NCI-H345 (cell line): ENCODE results near the gene PTH1R.

Source experiments
- DNase-seq: peaks from one replicate; lab custom pipeline; 2025; lab: John Stamatoyannopoulos, UW

PTH1R gene

DNA sequence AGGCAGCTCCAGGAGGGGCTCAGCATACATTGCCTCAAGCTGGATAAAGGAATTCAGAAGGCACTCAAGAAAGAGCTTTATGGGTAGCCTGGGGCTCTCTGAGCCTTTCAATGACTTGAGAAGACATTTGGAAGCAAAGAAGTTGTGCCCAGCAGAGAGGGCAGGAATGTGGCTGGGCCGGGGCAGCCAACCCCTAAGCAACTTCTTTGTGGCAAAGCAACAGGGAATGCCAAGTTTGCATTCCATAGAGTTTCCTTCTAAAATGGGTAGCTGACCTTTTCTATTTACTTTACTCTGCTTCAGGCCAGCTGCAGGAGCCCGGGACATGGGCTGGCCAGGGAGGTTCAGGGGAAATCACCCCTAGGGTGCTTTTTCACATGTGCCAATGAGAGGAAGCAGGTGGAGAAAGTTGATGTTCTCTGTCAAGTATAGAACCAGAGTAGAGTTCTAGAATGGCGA, 53.5 kb downstream of the PTH1R start:
- no peak for DNase-seq

DNA sequence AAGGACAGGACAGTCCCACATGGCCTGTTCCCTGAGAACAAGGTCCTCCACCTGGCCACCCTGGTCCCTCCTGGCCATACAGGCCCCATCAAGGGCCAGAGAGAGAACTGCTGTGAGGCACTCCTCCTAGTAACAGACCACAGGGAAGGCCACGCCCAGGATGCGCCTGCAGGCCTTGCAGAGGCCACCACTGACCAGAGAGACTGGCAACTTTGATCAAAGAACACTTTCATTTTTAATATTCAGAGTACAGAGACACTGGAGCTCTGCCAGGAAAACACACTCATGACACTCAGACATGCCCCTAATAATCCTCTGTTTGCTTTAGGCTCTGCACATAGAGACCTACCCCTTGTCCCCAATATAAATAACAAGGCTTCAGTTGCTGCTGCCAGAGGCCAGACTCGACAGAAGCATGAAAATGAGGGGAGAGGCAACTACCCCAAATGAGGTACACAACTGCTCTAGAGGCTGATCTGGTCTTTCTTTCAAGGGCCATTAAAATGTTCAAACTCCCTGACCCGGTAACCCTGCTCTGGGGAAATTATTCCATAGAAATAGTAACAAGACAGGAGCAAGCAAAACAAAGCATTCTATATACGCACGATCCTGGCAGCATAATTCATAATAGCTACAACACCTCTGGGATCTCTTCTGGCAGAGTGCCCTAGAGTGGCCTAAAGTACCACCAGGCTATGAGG, 54.3 kb downstream of the PTH1R start:
- peak; percentile 15 for DNase-seq

DNA sequence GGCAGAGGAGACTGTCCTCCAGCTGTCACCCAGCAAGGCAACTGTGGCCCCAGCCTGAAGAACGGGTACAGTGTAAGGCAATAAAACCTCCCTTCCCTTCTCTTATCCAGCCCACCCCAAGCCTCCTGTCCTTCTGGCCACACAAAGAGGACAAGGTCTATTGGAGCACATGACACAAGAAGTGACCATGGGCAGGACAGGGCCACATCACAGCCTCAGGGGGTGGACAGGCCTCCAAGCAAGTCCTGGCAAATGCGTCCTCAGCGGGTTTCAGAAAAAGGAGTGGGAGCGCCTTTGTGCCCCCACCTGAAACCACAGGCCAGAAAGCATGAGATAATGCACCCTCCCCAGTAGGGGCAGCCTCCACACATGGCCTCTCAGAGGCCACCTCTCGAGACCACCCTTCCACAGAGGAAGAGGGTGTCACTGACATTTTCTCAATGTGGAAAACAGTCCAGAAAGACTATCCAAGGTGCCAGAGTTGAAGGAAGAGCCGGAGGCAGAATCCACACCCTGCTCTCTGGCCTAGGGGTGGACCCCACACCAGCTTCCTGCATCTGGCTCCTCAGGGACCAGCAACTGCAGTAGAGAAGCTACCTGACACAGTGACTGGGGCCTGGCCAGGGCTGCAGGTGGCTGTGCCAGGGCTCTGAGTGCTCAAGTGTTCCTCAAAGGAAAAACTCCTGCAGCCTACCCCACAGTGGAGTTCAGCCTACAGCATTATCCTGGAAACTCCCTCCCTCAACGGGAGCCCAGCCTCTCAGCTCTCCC, 55.1 kb downstream of the PTH1R start:
- no peak for DNase-seq

DNA sequence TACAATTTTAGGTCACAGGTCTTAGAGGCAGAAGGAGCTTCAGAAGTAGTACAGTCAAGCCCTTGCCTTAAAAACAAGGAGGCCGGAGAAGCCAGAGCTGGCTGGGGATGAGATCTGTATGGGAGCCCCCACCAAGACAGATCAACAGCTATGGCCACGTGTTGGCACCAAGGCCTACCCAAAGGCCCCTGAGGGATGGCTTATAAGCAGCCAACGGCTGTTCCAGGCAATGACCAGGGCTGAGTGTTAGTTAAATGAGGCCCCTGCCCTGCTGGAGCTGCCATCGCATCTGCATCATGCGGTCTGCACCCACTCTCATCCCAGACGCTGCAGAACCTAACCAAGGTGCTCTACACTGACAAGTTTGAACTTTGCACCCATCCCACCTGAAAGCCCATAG, 55.7 kb downstream of the PTH1R start:
- no peak for DNase-seq

DNA sequence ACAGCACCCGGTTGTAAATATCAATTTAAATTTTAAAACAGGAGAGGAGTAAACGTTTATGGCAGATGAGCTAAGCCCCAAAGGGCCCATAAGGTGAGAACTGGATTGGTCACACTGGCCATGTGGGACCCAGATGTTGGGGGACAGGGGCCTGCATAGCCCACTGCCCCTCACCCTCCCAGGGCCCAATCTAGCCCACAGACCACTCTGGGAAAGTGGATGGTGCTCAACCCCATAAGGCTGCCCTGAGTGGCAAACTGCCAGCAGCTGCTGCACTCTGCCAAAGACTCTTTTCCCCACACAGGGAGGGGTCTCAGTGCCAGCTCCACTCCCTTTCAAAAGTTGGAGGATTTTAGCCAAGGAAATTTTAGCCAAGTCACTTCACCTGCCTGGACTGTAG, 56.6 kb downstream of the PTH1R start:
- no peak for DNase-seq

DNA sequence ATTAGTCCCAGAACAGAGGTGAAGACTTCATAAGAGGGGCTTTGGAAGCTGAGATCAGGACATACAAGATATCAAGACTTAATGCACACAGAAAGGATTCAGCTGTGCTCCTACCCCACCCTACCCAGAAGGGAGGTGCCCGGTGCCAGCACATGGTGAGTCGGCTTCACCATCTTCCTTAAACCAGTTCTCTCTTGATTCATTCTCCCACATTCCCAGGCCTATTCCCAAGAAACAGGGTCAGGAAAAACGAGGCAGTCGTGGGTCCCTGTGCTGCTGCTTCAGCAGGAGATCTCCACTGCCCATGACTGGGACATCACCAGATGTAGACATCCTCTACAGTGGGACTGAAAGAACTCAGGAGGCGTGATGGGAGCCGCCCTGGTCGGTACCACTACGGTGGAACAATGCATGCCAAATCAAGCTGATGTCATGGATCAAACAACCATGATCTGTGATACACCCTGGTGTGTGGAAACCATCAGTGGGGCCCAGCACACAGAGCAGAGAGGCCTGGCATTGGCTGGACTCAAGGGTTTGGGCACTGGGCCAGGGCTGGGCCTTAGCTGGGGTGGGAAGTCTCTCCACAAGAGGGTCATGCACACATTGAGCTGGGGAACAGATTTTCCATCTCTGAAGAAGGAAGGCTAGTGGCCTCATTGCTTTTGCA, 57.1 kb downstream of the PTH1R start:
- DNase-seq = no peak

DNA sequence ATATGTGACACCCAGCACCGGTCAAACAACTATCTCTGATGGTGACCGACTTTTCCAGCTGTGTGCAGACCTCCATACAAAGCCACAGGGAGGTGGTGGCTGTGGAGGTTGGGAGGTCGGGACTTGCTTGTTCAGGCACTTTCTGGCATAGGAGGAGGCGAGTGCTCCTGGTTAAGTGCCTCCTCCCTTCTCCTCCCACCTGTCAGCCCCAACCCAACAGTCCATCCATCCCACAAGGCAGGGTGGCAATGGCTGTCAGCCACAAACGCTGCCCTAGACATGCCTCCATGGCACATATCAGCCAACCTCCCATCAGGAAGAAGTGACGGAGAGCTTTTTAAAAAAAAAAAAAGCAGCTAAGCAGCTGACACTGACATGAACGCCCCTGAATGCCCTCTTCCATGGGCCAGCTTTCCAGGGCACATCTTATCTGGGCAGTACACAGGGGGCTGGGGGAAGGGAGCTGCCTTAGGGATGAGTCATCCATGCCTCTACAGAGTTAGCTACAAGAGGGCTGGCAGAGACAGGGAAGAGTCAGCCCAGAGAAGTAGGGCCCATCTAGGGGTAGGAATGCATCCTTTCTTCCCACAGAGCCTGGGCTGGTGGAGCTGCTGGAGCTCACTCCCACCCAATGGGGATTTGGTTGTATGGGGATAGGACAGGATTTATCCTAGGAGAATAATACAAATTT, 57.8 kb downstream of the PTH1R start:
- no peak for DNase-seq

DNA sequence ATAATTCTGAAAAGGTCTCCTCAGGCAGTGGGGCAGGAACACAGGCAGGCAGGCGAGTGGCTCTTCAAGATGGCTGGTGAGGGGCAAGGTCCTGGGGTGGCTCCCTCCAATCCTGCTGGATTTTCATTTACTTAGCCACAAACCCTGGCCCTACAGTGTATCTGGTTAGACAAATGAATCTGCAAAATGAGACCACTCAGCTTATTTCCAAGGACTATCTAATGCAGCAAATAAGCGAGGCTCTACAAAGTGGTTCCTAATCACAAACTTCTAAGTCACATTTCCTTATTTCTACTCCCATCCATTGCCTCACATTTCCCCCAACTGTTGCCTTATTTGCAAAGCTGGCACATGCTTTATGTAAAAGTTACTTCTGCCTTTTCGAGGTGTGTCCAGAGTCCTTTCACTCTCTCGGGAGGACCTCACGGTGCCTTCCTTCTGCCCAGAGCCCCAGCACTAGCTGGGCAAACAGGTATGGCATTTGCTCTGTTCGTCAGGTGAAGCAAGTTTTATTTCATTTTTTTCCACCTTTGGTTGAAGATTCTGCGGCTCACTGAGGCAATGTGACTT, 58.6 kb downstream of the PTH1R start:
- no peak for DNase-seq

DNA sequence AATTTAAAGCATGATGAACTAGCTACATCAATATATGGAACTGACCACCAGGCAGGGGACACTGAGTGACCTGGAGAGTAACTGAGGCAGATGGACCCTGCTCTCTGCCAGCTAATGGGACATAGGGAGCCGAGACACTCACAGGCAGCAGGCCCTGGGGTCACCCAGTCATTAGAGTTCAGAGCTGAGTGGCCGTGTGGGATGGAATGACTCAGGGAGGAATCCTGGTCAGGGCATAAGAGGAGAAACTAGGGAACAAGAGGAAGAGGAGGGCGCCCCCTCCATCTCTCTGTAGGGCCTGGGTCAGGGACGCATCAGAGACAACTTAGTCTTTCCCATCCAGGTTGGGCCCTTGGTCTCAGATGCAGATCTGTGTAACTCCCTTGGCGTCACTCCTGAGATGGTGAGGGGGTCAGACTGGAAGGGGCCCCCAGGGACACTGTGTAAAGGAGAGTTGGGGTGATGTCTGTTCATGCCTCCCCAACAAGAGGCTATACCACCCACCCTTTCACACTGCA, 59.3 kb downstream of the PTH1R start:
- DNase-seq = no peak

DNA sequence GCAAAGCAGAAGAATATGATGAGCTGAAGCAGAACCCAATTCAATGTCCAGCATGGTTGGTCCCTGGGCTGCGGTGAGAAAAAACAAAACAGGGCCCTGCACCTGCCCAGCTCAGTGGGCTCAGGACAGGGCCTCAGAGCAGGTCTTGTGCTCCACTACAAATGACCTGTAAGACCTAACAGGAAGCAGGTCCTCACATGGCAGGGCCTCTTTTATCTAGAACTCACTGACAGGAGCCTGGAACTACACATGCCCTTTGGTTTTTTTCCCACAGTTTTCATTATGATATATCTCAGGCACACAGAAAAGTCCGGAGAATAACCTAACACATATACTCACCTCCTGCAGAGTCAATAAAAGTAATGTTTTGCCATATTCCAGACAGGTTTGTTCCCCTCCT, 60.6 kb downstream of the PTH1R start:
- no peak for DNase-seq

DNA sequence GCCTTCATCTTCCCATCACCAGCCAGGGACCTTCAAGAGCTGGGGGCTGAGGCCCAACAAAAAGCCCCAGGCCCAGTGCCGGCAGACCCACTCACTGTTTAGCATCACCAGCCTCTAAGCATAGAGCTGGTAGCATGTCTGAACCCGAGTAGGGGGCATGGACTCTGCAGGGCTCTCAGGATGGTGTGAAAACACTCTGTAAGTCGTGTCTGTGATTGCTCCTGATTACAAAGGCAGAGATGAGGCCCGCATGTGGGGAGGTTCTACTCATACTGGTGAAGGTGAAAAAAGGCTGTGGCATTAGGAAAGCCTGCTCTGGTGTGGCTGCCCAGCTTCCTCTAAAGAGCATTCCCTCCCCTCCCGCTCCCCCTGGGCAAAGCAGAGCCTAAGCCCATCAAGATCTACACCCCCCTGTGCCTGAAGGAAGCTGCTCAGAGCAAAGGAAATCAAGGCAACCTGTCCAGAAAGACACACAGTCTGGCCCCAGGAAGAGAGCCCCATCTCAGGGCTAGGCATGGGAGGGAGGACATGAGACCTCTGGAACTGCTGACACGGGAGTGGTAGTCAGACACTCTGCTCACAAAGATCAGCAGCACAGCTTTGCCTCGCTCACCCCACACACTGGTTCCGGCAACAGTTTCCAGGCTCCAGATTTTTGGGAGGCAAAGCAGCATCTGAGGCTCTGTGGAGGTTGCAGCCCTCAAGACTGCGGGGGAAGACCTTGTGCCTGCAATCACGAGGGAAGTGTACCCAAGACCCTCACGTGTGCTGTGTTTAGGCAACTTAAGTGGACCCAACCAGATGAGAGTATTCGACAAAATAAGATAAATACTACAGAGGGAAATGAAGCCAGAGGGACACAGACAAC, 62.3 kb downstream of the PTH1R start:
- DNase-seq = no peak

DNA sequence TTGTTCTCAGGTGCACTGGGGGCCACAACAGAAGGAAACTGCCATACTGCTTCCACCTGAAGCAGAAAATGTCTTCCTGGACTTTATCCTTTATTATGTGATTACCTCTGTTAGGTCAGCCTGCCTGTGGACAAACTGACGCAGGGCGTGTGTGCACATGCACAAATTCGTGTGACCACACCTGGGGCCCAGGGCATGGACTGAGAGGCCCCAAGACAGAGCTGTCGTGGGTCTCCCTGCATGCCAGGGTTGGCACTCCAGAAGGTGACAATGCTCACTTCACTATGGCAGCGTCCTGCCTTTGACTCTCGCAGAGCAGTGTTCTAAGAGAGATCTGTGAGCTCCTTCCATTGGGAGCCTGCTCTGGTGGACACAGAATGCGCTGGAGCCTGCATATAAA, 64.6 kb downstream of the PTH1R start:
- no peak for DNase-seq

DNA sequence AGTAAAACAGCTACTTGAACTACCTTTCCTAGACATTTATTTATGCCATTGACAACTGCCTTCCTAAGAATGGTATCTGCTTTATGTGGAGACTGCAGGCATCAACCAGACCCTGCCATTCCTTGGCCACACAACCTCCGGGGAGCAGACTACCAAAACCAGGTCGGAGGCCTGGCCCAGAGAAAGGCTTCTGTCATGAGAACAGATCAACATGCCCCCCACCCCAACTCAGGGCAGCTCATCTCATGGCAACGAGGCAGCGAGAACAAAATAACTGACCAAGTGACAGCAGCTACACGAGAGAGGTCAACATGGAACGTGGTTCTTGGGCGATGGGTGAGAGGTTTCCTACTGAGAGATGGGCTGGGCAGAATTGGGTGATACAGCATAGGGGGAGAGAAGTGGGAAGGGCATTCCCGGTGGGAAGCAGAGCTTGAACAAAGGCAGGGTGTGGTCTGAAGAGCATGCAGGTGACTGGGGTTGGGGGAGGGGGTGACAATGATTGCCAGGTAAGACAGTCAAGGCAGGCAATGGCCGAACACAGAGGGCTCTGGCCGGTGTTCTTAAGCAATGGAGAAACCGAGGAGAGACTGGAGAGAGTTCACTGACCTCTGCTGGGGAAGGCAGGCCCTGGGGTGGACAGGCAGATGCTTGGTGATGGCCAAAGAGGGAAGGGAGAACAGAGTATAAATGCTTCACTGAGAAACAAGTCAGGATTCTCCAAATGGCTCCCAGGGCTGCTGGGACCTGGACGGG, 65.1 kb downstream of the PTH1R start:
- DNase-seq = no peak

DNA sequence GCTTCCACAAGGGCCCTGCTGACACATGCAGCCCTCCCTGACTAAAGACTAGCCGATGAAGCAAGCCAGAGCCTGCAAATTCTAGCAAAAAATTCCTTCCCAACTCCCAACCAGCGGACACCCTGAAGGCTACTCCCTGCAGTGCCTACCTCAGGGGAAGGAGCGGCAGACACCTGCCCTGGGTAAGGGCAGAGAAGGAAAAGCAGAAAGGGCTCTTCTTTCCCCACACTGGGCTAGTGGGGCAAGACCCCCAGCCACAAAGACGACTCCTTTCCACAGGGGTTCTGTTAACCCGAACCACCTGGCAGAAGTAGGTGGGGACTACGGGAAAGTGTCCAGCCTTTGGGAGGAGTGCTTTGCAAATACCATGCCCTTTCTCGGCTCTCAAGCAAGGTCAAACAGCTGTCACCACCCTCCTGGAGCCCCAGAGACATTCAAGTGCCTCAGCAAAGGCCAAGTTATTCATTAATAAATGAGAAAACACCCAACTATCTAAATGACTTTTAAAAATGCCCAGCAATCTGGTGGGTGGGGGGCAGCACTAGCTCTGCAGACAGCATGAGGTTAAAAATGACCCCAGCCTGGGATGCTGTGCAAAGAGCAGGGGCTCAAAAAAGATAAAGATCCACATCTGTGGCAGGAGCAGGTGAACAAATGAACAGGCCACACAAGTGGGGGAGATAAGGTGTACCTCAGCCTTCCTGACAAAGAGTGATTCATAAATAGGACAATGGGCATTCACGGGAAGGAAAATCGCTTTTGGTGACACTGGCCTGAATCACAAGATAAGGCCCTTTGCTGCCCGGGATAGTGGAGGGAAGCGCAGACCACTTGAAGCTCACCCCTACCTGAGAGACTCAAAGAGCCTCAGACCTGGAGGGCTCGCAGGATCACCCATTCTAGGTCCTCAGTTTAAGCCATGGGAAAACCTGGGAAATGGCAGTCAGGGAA, 66.0 kb downstream of the PTH1R start:
- no peak for DNase-seq

DNA sequence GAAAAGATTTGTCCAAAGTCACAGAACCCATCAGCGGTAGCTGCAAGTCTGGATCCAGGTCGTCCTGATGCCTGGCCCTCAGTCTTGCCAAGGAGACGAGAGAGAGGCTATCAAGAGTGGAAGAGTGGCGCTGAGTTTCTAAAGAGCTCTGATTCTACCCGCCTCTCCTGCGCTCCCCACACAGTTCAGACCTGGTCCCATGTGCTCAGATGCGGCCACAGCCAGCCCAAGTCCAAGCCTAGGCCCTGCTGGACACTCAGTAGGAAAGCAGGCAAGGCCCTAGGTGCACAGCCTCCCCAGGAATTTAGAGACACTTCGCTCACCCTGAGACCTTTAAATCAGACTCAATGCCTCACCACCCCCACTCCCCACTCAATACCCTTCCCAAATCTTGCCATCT, 66.7 kb downstream of the PTH1R start:
- no peak for DNase-seq

DNA sequence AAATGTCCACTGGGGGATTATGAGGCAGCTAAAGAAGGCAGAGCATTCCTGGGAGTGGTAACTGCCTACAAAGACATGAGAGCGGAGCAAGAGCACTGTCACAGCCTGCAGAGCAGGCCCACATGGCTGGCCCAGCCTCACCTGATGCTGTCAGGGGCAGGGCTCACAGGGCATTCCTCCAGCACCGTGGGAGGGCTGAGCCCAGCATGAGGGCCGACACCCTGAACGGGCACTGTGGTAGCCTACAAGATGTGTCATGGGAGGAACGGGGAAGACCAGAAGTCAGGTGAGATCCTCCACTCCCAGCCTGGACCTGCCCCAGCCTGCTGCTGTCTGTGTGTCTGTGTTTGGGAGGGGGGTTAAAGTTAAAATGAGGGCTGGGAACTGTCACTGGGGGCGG, 68.9 kb downstream of the PTH1R start:
- DNase-seq = no peak

DNA sequence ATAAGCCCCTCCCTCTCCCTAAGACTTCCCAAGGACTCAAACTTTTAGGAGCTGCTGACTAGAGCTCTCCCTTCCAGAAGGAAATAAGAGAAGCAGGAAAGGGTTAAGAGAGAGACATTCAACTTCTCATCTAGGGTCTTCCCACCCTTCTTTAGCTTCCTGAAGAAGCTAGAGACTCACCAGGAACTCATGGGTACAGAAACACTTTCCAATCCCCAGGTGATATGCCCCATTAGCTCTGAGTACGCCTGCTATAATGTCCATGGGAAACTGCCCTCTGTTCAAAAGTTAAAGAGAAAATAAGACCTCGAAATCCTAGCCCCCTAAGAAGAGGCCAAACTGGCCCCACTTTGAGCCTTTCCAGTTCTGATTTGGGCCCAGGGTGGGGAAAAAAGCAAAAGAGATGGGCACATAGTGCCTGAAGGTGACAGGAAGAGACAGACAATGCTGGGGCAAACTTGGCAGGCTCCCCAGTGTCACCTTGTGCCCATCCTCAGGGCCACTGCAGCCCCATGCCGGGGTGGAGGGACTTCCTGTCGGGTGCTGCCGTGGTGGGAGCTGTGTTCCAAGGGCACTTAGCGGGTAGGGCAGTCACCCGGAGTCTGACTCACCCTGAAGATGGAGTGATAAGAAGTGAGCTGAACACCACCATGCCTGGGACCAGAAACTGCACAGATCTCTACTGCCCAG, 69.5 kb downstream of the PTH1R start:
- DNase-seq = no peak

DNA sequence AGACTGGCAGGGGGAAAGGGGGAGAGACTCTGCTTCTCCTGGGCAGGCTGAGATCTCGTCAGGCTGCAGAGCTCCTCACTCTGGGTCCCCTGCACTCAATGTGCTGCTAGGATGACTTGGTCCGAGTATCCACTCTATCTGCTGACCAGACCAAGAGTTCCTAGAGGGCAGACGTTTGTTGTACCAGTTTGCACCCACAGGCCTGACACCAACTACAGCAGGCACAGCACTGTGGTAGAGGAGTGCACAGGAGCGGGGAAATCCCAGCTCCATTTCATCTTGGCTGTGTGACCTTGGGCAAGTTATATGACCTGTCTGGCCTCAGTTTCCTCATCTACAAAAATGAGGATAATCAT, 70.0 kb downstream of the PTH1R start:
- no peak for DNase-seq
